ENCODE measurements around the gene THG1L. TPM values are rescaled to one million over a fixed set of nuclear protein-coding genes. Genes with fewer than 3 reads are reported as not detected.

The THG1L gene
- total and polyA plus RNA-seq, 2 of the 13 experiments (the other 11 are each of a cell fraction or from before 2014, with no cell fraction given), result 16.6 to 17.2 TPM

DNA sequence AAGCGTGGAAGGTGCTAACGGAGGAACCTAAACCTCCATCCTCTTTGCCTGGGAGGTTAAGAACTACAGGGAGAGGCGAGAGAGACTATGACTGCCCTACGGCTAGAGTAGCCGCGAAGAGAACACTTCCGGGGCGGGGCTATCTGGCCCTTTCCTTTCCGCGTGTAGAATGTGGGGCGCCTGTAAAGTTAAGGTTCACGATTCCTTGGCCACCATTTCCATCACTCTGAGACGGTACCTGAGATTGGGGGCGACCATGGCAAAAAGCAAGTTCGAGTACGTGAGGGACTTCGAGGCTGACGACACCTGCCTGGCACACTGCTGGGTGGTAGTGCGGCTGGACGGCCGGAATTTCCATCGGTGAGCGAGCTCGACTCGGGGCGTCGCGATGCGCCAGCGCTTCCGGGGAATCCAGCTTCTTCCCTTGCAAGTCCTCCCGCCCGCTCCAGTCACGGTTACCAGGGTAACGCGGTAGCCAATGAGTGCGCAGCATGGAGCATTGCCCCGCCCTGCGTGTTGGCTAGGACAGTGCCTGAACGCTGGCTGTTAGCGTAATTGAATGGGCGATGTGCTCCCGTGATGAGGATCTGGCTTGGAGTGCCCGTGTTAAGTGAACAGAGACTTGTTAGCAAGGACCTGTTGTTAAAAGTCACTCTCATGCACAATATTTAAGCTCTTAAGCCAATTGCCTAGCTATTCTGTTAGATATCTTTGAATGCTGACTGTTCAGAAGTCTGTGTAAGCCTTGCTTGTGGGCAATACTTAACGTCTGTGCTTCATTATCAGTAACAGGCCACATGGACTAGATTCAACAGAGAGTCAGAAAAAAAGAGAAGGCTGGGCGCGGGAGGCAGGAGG is at the start of gene THG1L (continued):
- TF ChIP-seq YEATS4 (CRISPR knock-in tag; IDR thresholded peaks at IDR 0.05; ENCODE audit: borderline replicate concordance) (peak; percentile 90), CBX1 (IDR thresholded peaks at IDR 0.05; ENCODE audit: low read depth) (no peak), ZNF777 (CRISPR knock-in tag; IDR thresholded peaks at IDR 0.05) (peak; percentile 89), KLF9 (CRISPR knock-in tag; IDR thresholded peaks at IDR 0.05; ENCODE audit: low read depth) (no peak), ZFX (CRISPR knock-in tag; IDR thresholded peaks at IDR 0.05; ENCODE audit: low read depth) (peak; percentile 73), SRSF9 (IDR thresholded peaks at IDR 0.05; ENCODE audit: borderline replicate concordance, insufficient read depth, low read depth, low read length, poor library complexity, severe bottlenecking) (no peak)
- TF ChIP-seq, protein P1, sequence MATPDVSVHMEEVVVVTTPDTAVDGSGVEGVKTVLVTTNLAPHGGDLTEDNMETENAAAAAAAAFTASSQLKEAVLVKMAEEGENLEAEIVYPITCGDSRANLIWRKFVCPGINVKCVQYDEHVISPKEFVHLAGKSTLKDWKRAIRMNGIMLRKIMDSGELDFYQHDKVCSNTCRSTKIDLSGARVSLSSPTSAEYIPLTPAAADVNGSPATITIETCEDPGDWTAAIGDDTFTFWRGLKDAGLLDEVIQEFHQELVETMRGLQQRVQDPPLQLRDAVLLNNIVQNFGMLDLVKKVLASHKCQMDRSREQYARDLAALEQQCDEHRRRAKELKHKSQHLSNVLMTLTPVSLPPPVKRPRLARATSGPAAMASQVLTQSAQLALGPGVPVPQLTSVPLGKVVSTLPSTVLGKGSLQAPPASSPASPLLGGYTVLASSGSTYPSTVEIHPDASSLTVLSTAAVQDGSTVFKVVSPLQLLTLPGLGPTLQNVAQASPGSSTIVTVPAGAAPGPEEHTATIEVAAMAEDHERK (CRISPR knock-in tag; IDR thresholded peaks at IDR 0.05; ENCODE audit: low read depth), result no peak
- TF ChIP-seq, protein P2, sequence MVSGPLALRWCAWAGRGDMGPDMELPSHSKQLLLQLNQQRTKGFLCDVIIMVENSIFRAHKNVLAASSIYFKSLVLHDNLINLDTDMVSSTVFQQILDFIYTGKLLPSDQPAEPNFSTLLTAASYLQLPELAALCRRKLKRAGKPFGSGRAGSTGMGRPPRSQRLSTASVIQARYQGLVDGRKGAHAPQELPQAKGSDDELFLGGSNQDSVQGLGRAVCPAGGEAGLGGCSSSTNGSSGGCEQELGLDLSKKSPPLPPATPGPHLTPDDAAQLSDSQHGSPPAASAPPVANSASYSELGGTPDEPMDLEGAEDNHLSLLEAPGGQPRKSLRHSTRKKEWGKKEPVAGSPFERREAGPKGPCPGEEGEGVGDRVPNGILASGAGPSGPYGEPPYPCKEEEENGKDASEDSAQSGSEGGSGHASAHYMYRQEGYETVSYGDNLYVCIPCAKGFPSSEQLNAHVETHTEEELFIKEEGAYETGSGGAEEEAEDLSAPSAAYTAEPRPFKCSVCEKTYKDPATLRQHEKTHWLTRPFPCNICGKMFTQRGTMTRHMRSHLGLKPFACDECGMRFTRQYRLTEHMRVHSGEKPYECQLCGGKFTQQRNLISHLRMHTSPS (CRISPR knock-in tag; IDR thresholded peaks at IDR 0.05; ENCODE audit: low read depth), result 0 out of 2 replicates have a peak, but pooled peaks have one; percentile 19
- TF ChIP-seq, protein P3, sequence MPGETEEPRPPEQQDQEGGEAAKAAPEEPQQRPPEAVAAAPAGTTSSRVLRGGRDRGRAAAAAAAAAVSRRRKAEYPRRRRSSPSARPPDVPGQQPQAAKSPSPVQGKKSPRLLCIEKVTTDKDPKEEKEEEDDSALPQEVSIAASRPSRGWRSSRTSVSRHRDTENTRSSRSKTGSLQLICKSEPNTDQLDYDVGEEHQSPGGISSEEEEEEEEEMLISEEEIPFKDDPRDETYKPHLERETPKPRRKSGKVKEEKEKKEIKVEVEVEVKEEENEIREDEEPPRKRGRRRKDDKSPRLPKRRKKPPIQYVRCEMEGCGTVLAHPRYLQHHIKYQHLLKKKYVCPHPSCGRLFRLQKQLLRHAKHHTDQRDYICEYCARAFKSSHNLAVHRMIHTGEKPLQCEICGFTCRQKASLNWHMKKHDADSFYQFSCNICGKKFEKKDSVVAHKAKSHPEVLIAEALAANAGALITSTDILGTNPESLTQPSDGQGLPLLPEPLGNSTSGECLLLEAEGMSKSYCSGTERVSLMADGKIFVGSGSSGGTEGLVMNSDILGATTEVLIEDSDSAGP (CRISPR knock-in tag; IDR thresholded peaks at IDR 0.05; ENCODE audit: borderline replicate concordance), result peak; percentile 82
- TF ChIP-seq, protein P4, sequence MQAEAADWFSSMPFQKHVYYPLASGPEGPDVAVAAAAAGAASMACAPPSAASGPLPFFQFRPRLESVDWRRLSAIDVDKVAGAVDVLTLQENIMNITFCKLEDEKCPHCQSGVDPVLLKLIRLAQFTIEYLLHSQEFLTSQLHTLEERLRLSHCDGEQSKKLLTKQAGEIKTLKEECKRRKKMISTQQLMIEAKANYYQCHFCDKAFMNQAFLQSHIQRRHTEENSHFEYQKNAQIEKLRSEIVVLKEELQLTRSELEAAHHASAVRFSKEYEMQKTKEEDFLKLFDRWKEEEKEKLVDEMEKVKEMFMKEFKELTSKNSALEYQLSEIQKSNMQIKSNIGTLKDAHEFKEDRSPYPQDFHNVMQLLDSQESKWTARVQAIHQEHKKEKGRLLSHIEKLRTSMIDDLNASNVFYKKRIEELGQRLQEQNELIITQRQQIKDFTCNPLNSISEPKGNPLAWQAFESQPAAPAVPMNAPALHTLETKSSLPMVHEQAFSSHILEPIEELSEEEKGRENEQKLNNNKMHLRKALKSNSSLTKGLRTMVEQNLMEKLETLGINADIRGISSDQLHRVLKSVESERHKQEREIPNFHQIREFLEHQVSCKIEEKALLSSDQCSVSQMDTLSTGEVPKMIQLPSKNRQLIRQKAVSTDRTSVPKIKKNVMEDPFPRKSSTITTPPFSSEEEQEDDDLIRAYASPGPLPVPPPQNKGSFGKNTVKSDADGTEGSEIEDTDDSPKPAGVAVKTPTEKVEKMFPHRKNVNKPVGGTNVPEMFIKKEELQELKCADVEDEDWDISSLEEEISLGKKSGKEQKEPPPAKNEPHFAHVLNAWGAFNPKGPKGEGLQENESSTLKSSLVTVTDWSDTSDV (CRISPR knock-in tag; IDR thresholded peaks at IDR 0.05), result peak; percentile 93
- TF ChIP-seq, protein P5, sequence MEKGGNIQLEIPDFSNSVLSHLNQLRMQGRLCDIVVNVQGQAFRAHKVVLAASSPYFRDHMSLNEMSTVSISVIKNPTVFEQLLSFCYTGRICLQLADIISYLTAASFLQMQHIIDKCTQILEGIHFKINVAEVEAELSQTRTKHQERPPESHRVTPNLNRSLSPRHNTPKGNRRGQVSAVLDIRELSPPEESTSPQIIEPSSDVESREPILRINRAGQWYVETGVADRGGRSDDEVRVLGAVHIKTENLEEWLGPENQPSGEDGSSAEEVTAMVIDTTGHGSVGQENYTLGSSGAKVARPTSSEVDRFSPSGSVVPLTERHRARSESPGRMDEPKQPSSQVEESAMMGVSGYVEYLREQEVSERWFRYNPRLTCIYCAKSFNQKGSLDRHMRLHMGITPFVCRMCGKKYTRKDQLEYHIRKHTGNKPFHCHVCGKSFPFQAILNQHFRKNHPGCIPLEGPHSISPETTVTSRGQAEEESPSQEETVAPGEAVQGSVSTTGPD (CRISPR knock-in tag; IDR thresholded peaks at IDR 0.05), result 0 out of 2 replicates have a peak, but pooled peaks have one; percentile 36
- TF ChIP-seq, protein P6, sequence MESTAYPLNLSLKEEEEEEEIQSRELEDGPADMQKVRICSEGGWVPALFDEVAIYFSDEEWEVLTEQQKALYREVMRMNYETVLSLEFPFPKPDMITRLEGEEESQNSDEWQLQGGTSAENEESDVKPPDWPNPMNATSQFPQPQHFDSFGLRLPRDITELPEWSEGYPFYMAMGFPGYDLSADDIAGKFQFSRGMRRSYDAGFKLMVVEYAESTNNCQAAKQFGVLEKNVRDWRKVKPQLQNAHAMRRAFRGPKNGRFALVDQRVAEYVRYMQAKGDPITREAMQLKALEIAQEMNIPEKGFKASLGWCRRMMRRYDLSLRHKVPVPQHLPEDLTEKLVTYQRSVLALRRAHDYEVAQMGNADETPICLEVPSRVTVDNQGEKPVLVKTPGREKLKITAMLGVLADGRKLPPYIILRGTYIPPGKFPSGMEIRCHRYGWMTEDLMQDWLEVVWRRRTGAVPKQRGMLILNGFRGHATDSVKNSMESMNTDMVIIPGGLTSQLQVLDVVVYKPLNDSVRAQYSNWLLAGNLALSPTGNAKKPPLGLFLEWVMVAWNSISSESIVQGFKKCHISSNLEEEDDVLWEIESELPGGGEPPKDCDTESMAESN (CRISPR knock-in tag; conservative IDR thresholded peaks at IDR 0.05), result peak; percentile 82
- TF ChIP-seq, protein P7, sequence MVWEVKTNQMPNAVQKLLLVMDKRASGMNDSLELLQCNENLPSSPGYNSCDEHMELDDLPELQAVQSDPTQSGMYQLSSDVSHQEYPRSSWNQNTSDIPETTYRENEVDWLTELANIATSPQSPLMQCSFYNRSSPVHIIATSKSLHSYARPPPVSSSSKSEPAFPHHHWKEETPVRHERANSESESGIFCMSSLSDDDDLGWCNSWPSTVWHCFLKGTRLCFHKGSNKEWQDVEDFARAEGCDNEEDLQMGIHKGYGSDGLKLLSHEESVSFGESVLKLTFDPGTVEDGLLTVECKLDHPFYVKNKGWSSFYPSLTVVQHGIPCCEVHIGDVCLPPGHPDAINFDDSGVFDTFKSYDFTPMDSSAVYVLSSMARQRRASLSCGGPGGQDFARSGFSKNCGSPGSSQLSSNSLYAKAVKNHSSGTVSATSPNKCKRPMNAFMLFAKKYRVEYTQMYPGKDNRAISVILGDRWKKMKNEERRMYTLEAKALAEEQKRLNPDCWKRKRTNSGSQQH (CRISPR knock-in tag; IDR thresholded peaks at IDR 0.05; ENCODE audit: low read depth), result peak; percentile 99

All from HepG2 (cell line).